ENCODE data around the gene GMEB2. TPM values are rescaled to one million over a fixed set of nuclear protein-coding genes. Genes with fewer than 3 reads are reported as not detected.
A peak's percentile ranks its signal among the peaks of the same experiment; 100 is the strongest.

GMEB2 gene
- total RNA-seq, 3 donors from 2014 or later (not counting 1 experiment from before 2014, with no cell fraction given), result 11.7 to 15.1 (median 14.6) TPM

DNA sequence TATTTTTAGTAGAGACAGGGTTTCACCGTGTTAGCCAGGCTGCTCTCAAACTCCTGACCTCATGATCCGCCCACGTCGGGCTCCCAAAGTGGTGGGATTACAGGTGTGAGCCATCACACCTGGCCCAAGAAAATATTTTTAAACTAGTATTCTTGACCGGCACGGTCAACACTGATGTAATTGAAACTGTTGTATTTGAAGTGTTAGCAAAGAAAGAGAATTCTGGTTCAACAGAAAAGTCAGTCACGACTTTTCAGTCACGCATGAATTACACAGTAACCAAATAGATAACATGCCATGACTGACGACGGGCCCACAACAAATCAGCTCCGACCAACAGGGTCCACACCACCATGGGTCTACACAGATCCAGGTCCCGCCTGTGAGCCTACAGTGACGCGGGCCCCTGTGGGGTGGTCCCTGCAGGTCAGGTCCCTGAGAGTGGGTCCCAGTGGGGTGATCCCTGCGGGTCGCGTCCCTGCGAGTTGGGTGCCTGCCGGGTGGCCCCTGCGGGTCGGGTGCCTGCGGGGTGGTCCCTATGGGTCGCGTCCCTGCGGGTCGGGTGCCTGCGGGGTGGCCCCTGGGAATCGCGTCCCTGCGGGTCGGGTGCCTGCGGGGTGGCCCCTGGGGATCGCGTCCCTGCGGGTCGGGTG lies 1.0 kb downstream of the GMEB2 start:
- no peaks in the 10 kb centered on the region for H3K36me3 ChIP-seq (ENCODE audit: control insufficient read depth, insufficient read depth, low read length)
- no peak for ATAC-seq
- Mint-ChIP-seq H3K36me3 (no peaks in the 10 kb centered on the region), H3K4me3 (peak overlapping the region; percentile 75), H3K4me1 (peaks cover 19 to 30% of the 10 kb centered on the region in 2 donors), H3K27me3 (ENCODE audit: low read depth in 2 of 2) (no peaks in the 10 kb centered on the region), H3K27ac (peak overlapping the region; percentile 83 to 85), H3K9me3 (no peaks in the 10 kb centered on the region)
- H3K27me3 ChIP-seq (ENCODE audit: control insufficient read depth, insufficient read depth, low read length), result no peaks in the 10 kb centered on the region
- H3K4me3 ChIP-seq (ENCODE audit: low read length), result peak overlapping the region; percentile 38
- TF ChIP-seq, protein P1, sequence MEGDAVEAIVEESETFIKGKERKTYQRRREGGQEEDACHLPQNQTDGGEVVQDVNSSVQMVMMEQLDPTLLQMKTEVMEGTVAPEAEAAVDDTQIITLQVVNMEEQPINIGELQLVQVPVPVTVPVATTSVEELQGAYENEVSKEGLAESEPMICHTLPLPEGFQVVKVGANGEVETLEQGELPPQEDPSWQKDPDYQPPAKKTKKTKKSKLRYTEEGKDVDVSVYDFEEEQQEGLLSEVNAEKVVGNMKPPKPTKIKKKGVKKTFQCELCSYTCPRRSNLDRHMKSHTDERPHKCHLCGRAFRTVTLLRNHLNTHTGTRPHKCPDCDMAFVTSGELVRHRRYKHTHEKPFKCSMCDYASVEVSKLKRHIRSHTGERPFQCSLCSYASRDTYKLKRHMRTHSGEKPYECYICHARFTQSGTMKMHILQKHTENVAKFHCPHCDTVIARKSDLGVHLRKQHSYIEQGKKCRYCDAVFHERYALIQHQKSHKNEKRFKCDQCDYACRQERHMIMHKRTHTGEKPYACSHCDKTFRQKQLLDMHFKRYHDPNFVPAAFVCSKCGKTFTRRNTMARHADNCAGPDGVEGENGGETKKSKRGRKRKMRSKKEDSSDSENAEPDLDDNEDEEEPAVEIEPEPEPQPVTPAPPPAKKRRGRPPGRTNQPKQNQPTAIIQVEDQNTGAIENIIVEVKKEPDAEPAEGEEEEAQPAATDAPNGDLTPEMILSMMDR (IDR thresholded peaks at IDR 0.05), result no peak
- DNase-seq, result peak in 1 of 2 donors; percentile 54
- H3K4me1 ChIP-seq (ENCODE audit: control insufficient read depth, insufficient read depth, low read length), result peaks cover 32% of the 10 kb centered on the region
- WGBS (ENCODE audit: insufficient coverage), result 13% methylated on average over 34 of the region's 36 CpGs
- peak overlapping the region; percentile 75 for H3K27ac ChIP-seq (ENCODE audit: low read length)
- intact Hi-C loops (cut with micrococcal nuclease), result loop anchor here (2.0 to 5.0 kb wide), 2 partner anchors 15 to 126 kb away; no protein-coding TSS in a partner anchor
- no peaks in the 10 kb centered on the region for H3K9me3 ChIP-seq (ENCODE audit: control insufficient read depth, insufficient read depth, low read length)

DNA sequence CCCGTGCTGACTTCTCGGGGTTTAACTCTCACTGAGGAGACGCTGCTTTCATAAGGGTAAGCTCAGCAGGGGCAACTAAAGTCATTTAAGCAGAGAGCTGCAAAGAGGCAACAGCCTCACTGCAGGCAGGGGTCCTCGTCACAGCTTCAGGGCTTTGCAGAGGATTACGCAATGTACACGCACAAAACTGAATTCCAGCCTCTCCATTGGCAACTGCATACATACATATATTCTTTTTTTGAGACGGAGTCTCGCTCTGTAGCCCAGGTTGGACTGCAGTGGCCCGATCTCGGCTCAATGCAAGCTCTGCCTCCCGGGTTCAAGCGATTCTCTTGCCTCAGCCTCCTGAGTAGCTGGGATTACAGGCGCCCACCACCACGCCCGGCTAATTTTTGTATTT lies 2.4 kb downstream of the GMEB2 start:
- no peaks in the 10 kb centered on the region for H3K9me3 Mint-ChIP-seq
- TF ChIP-seq, protein P1 (IDR thresholded peaks at IDR 0.05), result no peak
- H3K36me3 Mint-ChIP-seq, result no peaks in the 10 kb centered on the region
- H3K4me1 Mint-ChIP-seq, result peaks cover 23 to 30% of the 10 kb centered on the region in 2 donors
- peaks cover 27% of the 10 kb centered on the region for H3K4me1 ChIP-seq (ENCODE audit: control insufficient read depth, insufficient read depth, low read length)
- H3K27ac ChIP-seq (ENCODE audit: low read length), result no peak overlapping the region
- 92% methylated on average over 15 of the region's 15 CpGs for WGBS (ENCODE audit: insufficient coverage)
- no peaks in the 10 kb centered on the region for H3K27me3 ChIP-seq (ENCODE audit: control insufficient read depth, insufficient read depth, low read length)
- no peaks in the 10 kb centered on the region for H3K27me3 Mint-ChIP-seq (ENCODE audit: low read depth in 2 of 2)
- no peak overlapping the region for H3K4me3 Mint-ChIP-seq
- DNase-seq, result peak in 1 of 2 donors; percentile 45
- no peaks in the 10 kb centered on the region for H3K9me3 ChIP-seq (ENCODE audit: control insufficient read depth, insufficient read depth, low read length)
- intact Hi-C loops (cut with micrococcal nuclease), result no loop called here
- H3K27ac Mint-ChIP-seq, result no peak overlapping the region
- H3K4me3 ChIP-seq (ENCODE audit: low read length), result no peak overlapping the region
- H3K36me3 ChIP-seq (ENCODE audit: control insufficient read depth, insufficient read depth, low read length), result no peaks in the 10 kb centered on the region
- ATAC-seq, result no peak

DNA sequence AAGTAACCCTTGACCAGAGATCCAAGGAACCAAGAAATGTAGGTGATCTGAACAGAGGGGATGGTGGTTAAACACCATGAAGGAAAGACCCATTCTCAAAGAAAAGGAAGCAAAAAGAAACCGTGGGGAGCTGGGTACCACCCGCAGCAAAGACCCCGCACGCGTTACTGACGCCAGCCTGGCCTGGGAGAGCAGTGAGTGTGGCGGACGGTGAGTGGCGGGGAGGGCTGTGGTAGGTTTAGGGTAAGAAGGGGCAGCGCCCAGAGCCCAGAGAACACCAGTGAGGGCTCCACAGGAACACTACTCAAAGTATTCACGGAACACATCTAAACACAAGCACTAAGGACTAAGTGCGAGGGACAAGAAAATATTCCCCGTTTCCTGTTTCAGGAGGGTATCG lies 4.2 kb downstream of the GMEB2 start:
- ATAC-seq, result no peak
- Histone ChIP-seq H3K27me3 (ENCODE audit: control insufficient read depth, insufficient read depth, low read length) (no peaks in the 10 kb centered on the region), H3K9me3 (ENCODE audit: control insufficient read depth, insufficient read depth, low read length) (no peaks in the 10 kb centered on the region), H3K4me3 (ENCODE audit: low read length) (no peak overlapping the region), H3K36me3 (ENCODE audit: control insufficient read depth, insufficient read depth, low read length) (peaks cover 16% of the 10 kb centered on the region), H3K27ac (ENCODE audit: low read length) (no peak overlapping the region), H3K4me1 (ENCODE audit: control insufficient read depth, insufficient read depth, low read length) (peaks cover 11% of the 10 kb centered on the region)
- no peak for DNase-seq
- 96% methylated on average over 11 of the region's 14 CpGs for WGBS (ENCODE audit: insufficient coverage)
- intact Hi-C loops (cut with micrococcal nuclease), result no loop called here
- peaks cover 15 to 20% of the 10 kb centered on the region in 2 donors for H3K4me1 Mint-ChIP-seq
- no peak overlapping the region for H3K27ac Mint-ChIP-seq
- no peaks in the 10 kb centered on the region for H3K36me3 Mint-ChIP-seq
- no peaks in the 10 kb centered on the region for H3K9me3 Mint-ChIP-seq
- TF ChIP-seq, protein P1 (IDR thresholded peaks at IDR 0.05), result no peak
- peak overlapping the region; percentile 11 for H3K4me3 Mint-ChIP-seq
- no peaks in the 10 kb centered on the region for H3K27me3 Mint-ChIP-seq (ENCODE audit: low read depth in 2 of 2)

DNA sequence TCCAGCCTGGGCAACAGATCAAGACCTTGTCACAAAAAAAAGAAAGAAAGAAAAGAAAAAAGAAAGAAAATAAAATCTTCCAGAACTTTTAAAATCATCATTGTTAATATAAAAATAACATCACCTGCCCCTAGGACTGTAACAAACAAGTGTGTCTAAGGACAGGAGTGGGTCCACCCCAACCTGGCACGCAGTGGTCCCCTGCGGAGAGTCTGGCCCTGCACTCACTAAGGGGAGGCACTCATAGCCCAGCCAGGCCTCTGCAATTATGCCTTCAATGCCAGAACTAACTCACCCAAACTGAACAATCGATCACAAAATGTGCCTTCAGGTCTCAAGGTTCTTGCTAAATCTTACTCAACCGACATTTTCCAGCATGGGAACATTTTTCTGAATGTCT lies 4.8 kb downstream of the GMEB2 start:
- no peak for DNase-seq
- Mint-ChIP-seq H3K27me3 (ENCODE audit: low read depth in 2 of 2) (no peaks in the 10 kb centered on the region), H3K4me3 (no peak overlapping the region), H3K4me1 (peaks cover 15 to 17% of the 10 kb centered on the region in 2 donors), H3K36me3 (no peaks in the 10 kb centered on the region), H3K27ac (no peak overlapping the region), H3K9me3 (no peaks in the 10 kb centered on the region)
- Histone ChIP-seq H3K9me3 (ENCODE audit: control insufficient read depth, insufficient read depth, low read length) (no peaks in the 10 kb centered on the region), H3K27me3 (ENCODE audit: control insufficient read depth, insufficient read depth, low read length) (no peaks in the 10 kb centered on the region), H3K27ac (ENCODE audit: low read length) (no peak overlapping the region), H3K36me3 (ENCODE audit: control insufficient read depth, insufficient read depth, low read length) (peaks cover 20% of the 10 kb centered on the region), H3K4me1 (ENCODE audit: control insufficient read depth, insufficient read depth, low read length) (peaks cover 9% of the 10 kb centered on the region), H3K4me3 (ENCODE audit: low read length) (no peak overlapping the region)
- no peak for ATAC-seq
- intact Hi-C loops (cut with micrococcal nuclease), result no loop called here
- WGBS (ENCODE audit: insufficient coverage), result 95% methylated on average over 4 of the region's 4 CpGs
- TF ChIP-seq, protein P1 (IDR thresholded peaks at IDR 0.05), result no peak

All from natural killer cell (primary cell).